GM19023 (cell line): Measurements from ENCODE around the gene PCDH1.
A peak's percentile ranks its signal among the peaks of the same experiment; 100 is the strongest.
"Not testable (repeated sequence)": the region's sequence is repeated elsewhere in the genome, so short reads cannot be mapped to it uniquely, and the experiment has no call there.

Experiments
- ATAC-seq: cut with Tn5 transposase; IDR thresholded peaks from one replicate; pipeline ENCODE4 v1.9.1; 2021; ENCODE audit warnings: mild to moderate bottlenecking, moderate library complexity; ENCODE audit not compliant: unreplicated experiment

Gene PCDH1

GRCh38 chr5:141902015-141902814 is 24.0 kb upstream of the PCDH1 start:
- no peak for ATAC-seq

GRCh38 chr5:141898448-141899049 is 20.3 kb upstream of the PCDH1 start:
- no peak for ATAC-seq

- ATAC-seq, result no peak
These were observed 19.2 kb upstream of the PCDH1 start for GRCh38 chr5:141897425-141897824.

- ATAC-seq, result not testable (repeated sequence)
These were observed 12.2 kb upstream of the PCDH1 start for GRCh38 chr5:141890429-141890828.

GRCh38 chr5:141889282-141889871 is 11.2 kb upstream of the PCDH1 start:
- ATAC-seq, result no peak

GRCh38 chr5:141883892-141884318 is 5.7 kb upstream of the PCDH1 start:
- no peak for ATAC-seq

- ATAC-seq, result no peak
These were observed 5.1 kb upstream of the PCDH1 start for GRCh38 chr5:141883184-141883891.

- no peak for ATAC-seq
These were observed 4.5 kb upstream of the PCDH1 start for GRCh38 chr5:141882594-141883183.

GRCh38 chr5:141881886-141882285 is 3.7 kb upstream of the PCDH1 start:
- ATAC-seq, result no peak

- no peak for ATAC-seq
These were observed 3.0 kb upstream of the PCDH1 start for GRCh38 chr5:141880961-141881801.

GRCh38 chr5:141879941-141880738 is 1.9 kb upstream of the PCDH1 start:
- no peak for ATAC-seq

GRCh38 chr5:141879426-141879759 is 1.2 kb upstream of the PCDH1 start:
- no peak for ATAC-seq

GRCh38 chr5:141878711-141879425 is 658 bp upstream of the PCDH1 start:
- peak; percentile 90 for ATAC-seq

- no peak for ATAC-seq
These were observed 639 bp downstream of the PCDH1 start for GRCh38 chr5:141877356-141878185.

- ATAC-seq, result no peak
These were observed 1.4 kb downstream of the PCDH1 start for GRCh38 chr5:141876628-141877355.

GRCh38 chr5:141875795-141876627 is 2.2 kb downstream of the PCDH1 start:
- no peak for ATAC-seq
